Aorta (tissue), 5 donors: ENCODE measurements around the gene RALGDS. TPM values are rescaled to one million over a fixed set of nuclear protein-coding genes. Genes with fewer than 3 reads are reported as not detected.
"Not testable (repeated sequence)": the region's sequence is repeated elsewhere in the genome, so short reads cannot be mapped to it uniquely, and the experiment has no call there.

Experiments used
- ATAC-seq: fragments of 200-7000 bp; cut with Tn5 transposase; one replicate; pipeline ENCODE4 v1.9.1; 2022; ENCODE audit warnings: moderate library complexity; ENCODE audit not compliant: low FRiP score
- DNase-seq, 2 donors: peaks; one replicate each; pipeline ENCODE4 v3.0.0-alpha.2; 2020
- H3K27ac ChIP-seq, 2 donors: one replicate each; pipeline ENCODE4 v1.5.1; 2013; ENCODE audit warnings: low read length in 2 of 2, mild to moderate bottlenecking in 2 of 2, moderate library complexity in 2 of 2, control low read depth in 1 of 2, inconsistent platforms in 1 of 2, low read depth in 1 of 2
- H3K27me3 ChIP-seq, 2 donors: one replicate each; pipeline ENCODE4 v1.6.1; 2013; ENCODE audit warnings: control low read depth in 1 of 2, low read length in 1 of 2, mild to moderate bottlenecking in 1 of 2, moderate library complexity in 1 of 2; ENCODE audit not compliant: insufficient read depth in 2 of 2, control insufficient read depth in 1 of 2
- H3K36me3 ChIP-seq, 2 donors: one replicate each; pipeline ENCODE4 v1.6.1; 2013; ENCODE audit warnings: control low read depth in 1 of 2, low read length in 1 of 2, mild to moderate bottlenecking in 1 of 2; ENCODE audit not compliant: insufficient read depth in 2 of 2, control insufficient read depth in 1 of 2
- H3K4me1 ChIP-seq, 2 donors: one replicate each; pipeline ENCODE4 v1.6.1; 2013; ENCODE audit warnings: low read length in 2 of 2, control low read depth in 1 of 2, mild to moderate bottlenecking in 1 of 2, moderate library complexity in 1 of 2; ENCODE audit not compliant: insufficient read depth in 2 of 2, control insufficient read depth in 1 of 2
- H3K4me3 ChIP-seq, 2 donors: one replicate each; pipeline ENCODE4 v1.5.1; 2013; ENCODE audit warnings: low read length in 2 of 2, control low read depth in 1 of 2, mild to moderate bottlenecking in 1 of 2
- H3K9me3 ChIP-seq: one replicate; pipeline ENCODE4 v1.6.1; 2013; ENCODE audit warnings: mild to moderate bottlenecking, low read length; ENCODE audit not compliant: control insufficient read depth
- WGBS, 2 donors: extraction: QIAGEN DNeasy Blood & Tissue Kit; methylation state at CpG; one replicate each; pipeline ENCODE4 v1.1.7; 2013; 5-methylcytosine and 5-hydroxymethylcytosine counted together
- intact Hi-C, 2 donors: fragments of 100-400 bp; cut with DNase I; formaldehyde crosslinking; loops; one replicate each; pipeline versions ENCODE4 v1.14.2 to v1.15.0; 2022
- polyA plus RNA-seq, 2 donors: library from polyadenylated mRNA; stranded (reverse); fragments of 200-250 nt; gene quantifications; one replicate each; pipeline ENCODE4 v1.2.3, GENCODE V29; 2013
- total RNA-seq, 2 donors: library from RNA; stranded (reverse); fragmentation: NEBNext Ultra II Directional; extraction: Animal tissue kit (Norgen Biotek cat#: 25700); gene quantifications; one replicate each; pipeline ENCODE4 v1.2.1, GENCODE V29; 2021
- donor health status: healthy with polysubstance abuse.
- donor health status: Bipolar disorder and iron deficiency.
- donor health status: DM: no; HTN: no; CAD: no.
- donor health status: DM: no; HTN: no; CAD: no.
- donor health status: DM: yes; HTN: yes; CAD: no.

The RALGDS gene
- total and polyA plus RNA-seq, 4 donors, result 19.4 to 61.2 (median 26.4) TPM

DNA sequence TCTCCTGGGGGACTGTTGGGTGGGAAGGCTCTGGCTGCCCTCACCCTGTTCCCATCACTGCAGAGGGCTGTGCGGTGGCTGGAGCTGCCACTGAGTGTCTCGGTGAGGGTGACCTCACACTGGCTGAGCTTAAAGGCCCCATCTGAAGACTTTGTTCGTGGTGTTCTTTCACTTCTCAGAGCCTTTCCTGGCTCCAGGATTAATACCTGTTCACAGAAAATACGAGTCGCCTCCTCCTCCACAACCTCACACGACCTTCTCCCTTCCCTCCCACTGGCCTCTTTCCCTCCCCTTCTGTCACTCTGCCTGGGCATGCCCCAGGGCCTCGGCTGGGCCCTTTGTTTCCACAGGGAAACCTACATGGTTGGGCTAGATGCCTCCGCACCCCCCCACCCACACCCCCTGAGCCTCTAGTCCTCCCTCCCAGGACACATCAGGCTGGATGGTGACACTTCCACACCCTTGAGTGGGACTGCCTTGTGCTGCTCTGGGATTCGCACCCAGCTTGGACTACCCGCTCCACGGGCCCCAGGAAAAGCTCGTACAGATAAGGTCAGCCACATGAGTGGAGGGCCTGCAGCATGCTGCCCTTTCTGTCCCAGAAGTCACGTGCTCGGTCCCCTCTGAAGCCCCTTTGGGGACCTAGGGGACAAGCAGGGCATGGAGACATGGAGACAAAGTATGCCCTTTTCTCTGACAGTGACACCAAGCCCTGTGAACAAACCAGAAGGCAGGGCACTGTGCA lies 59.8 kb downstream of the RALGDS start:
- ATAC-seq, H3K27ac ChIP-seq, H3K4me3 ChIP-seq, H3K4me1 ChIP-seq, H3K27me3 ChIP-seq, intact Hi-C loops, H3K36me3 ChIP-seq, H3K9me3 ChIP-seq: not testable (repeated sequence)
- peak in 1 of 2 donors; percentile 57 for DNase-seq
- 57 to 61% methylated on average over 13 to 14 of the region's 14 CpGs for WGBS, 2 donors

GRCh38 chr9:133060417-133060841 lies 60.6 kb downstream of the RALGDS start:
- no peaks in the 10 kb centered on the region for H3K27me3 ChIP-seq
- H3K9me3 ChIP-seq, result no peaks in the 10 kb centered on the region
- ATAC-seq (no peak), DNase-seq (peak in 1 of 2 donors; percentile 43)
- intact Hi-C loops, result no loop called here
- 74 to 84% methylated on average over 5 to 6 of the region's 6 CpGs for WGBS, 2 donors
- no peaks in the 10 kb centered on the region for H3K4me1 ChIP-seq
- no peak overlapping the region for H3K27ac ChIP-seq
- H3K36me3 ChIP-seq, result no peaks in the 10 kb centered on the region
- H3K4me3 ChIP-seq, result no peak overlapping the region

GRCh38 chr9:133059623-133060022 lies 61.4 kb downstream of the RALGDS start:
- WGBS, 2 donors, result 55 to 60% methylated on average over 7 of the region's 7 CpGs
- Histone ChIP-seq H3K36me3 (no peaks in the 10 kb centered on the region), H3K4me1 (no peaks in the 10 kb centered on the region), H3K27me3 (no peaks in the 10 kb centered on the region), H3K4me3 (no peak overlapping the region), H3K9me3 (no peaks in the 10 kb centered on the region), H3K27ac (no peak overlapping the region)
- intact Hi-C loops, result no loop called here
- ATAC-seq, result no peak
- peak in 1 of 2 donors; percentile 41 for DNase-seq

DNA sequence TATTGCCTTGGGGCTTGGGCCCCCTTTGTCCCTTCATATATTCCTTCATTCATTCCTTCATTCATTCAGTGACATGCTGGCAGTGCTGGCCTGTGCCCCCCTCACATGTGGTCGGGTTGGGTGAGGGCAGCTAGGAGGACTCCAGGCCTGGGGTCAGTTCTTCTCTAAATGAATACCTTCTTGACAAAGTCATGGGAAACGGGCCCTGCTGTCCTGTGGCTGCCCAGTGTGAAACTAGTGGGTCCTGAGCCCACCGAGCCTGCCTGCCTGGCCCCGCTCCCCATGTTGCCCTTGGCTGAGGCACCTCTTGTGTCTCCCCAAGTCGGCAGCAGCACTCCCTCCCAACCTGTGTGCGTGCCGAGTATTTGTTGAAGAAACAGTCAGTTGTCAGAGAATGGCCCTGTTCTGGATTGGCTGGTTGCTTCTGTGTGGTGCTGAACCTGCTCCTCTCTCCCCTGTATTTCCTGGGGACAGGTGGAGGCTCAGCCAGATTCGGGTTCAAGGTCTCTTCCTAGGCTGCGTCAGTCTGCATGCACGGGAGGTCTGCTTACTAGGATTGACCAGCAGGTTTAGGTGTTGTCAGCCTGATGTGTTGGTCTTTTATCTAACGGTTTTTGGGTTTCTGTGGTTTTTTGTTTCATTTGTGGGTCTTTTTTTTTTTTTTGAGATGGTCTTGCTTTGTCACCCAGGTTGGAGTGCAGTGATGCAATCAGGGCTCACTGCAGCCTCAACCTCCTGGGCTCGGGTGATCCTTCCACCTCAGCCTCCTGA lies 62.3 kb downstream of the RALGDS start:
- H3K4me3 ChIP-seq, result no peak overlapping the region
- no peak for ATAC-seq
- peak in 1 of 2 donors; percentile 51 for DNase-seq
- no peaks in the 10 kb centered on the region for H3K36me3 ChIP-seq
- no peaks in the 10 kb centered on the region for H3K4me1 ChIP-seq
- H3K27me3 ChIP-seq, result no peaks in the 10 kb centered on the region
- no peaks in the 10 kb centered on the region for H3K9me3 ChIP-seq
- intact Hi-C loops, result no loop called here
- WGBS, 2 donors, result 78 to 81% methylated on average over 12 of the region's 12 CpGs
- H3K27ac ChIP-seq, result no peak overlapping the region

DNA sequence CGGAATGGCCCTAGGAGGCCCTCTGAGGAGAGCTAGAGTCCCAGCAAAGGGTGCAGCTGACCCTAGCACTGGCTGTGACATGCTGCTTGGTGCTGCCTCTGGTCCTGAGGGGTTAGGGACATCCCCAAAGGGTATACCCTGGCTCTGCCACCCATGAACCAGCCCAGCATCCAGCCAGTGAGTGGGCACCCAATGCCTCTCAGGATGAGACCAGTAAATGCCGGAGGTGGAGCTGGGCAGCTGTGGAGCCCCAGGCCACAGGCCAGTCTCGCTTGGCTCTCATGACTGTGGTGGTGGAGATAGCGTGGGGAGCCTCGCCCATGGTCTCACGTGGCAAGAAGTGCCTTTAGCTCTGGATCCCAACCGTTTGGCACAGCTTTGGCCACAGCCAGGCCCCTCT lies 63.0 kb downstream of the RALGDS start:
- Histone ChIP-seq H3K4me3 (no peak overlapping the region), H3K36me3 (no peaks in the 10 kb centered on the region), H3K4me1 (no peaks in the 10 kb centered on the region), H3K27me3 (no peaks in the 10 kb centered on the region), H3K9me3 (no peaks in the 10 kb centered on the region), H3K27ac (no peak overlapping the region)
- DNase-seq (peak in 1 of 2 donors; percentile 69), ATAC-seq (no peak)
- intact Hi-C loops, result no loop called here
- 71 to 86% methylated on average over 7 of the region's 7 CpGs for WGBS, 2 donors

GRCh38 chr9:133057553-133057952 lies 63.5 kb downstream of the RALGDS start:
- ATAC-seq (no peak), DNase-seq (peak in 1 of 2 donors; percentile 44)
- Histone ChIP-seq H3K27me3 (no peaks in the 10 kb centered on the region), H3K4me3 (no peak overlapping the region), H3K4me1 (no peaks in the 10 kb centered on the region), H3K36me3 (no peaks in the 10 kb centered on the region), H3K27ac (no peak overlapping the region), H3K9me3 (no peaks in the 10 kb centered on the region)
- WGBS, 2 donors, result 91 to 92% methylated on average over 12 of the region's 12 CpGs
- intact Hi-C loops, result no loop called here

GRCh38 chr9:133057006-133057405 lies 64.0 kb downstream of the RALGDS start:
- ATAC-seq (no peak), DNase-seq (peak in 1 of 2 donors; percentile 60)
- Histone ChIP-seq H3K27me3 (no peaks in the 10 kb centered on the region), H3K36me3 (no peaks in the 10 kb centered on the region), H3K27ac (no peak overlapping the region), H3K4me1 (no peaks in the 10 kb centered on the region), H3K4me3 (no peak overlapping the region), H3K9me3 (no peaks in the 10 kb centered on the region)
- intact Hi-C loops, result no loop called here
- WGBS, 2 donors, result 84 to 93% methylated on average over 7 to 8 of the region's 8 CpGs

DNA sequence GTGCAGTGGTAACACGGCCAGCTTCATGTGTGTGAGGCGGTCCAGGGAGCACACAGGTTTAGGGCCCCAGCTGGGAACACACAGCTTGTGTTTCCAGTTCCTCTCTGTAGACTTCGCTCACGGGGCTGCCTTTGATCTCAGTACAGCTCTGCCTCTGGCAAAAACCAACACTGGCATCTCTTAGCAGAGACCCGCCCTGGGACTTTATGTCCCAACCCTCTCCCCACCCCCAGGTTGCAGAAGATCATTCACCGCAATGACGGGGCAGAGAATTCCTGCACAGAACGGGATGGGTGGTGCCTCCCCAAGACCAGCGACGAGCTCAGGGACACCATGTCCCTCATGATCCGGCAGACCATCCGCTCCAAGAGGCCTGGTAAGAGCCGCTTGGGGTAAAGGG lies 64.5 kb downstream of the RALGDS start:
- WGBS, 2 donors, result 92 to 93% methylated on average over 13 of the region's 13 CpGs
- no peaks in the 10 kb centered on the region for H3K9me3 ChIP-seq
- H3K27me3 ChIP-seq, result no peaks in the 10 kb centered on the region
- no peak overlapping the region for H3K4me3 ChIP-seq
- H3K27ac ChIP-seq, result no peak overlapping the region
- ATAC-seq (no peak), DNase-seq (peak in 1 of 2 donors; percentile 43)
- H3K4me1 ChIP-seq, result no peaks in the 10 kb centered on the region
- intact Hi-C loops, result no loop called here
- no peaks in the 10 kb centered on the region for H3K36me3 ChIP-seq
